ENCODE data around the gene KIF13A.

Gene KIF13A

DNA sequence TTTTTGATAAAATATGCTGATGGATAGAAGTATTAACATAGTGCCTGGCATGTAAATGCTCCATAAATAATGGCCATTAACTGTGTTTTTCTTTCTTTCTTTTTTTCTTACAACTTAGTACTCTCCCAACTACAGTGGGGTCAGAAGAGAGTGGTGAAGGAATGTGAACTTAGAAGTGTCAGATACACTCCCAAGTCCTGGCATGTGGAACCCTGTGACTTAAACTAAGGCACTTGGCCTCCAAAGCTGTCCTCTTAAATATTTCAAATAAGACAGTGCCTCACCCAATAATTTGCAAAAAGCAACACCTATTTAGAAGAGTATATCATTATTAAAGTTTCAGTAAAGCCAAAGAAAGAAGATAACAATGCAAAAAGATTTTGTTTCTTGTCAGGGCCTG lies 151.7 kb downstream of the KIF13A start:
- DNase-seq (ENCODE audit: low read depth in 1 of 2, low spot score in 1 of 2): no peak
- no peak overlapping the region for H3K27ac ChIP-seq (replicated peaks)
- no peak overlapping the region for H3K4me3 ChIP-seq (replicated peaks; ENCODE audit: insufficient read depth, low read length)
- H3K27me3 ChIP-seq (ENCODE audit: insufficient read depth, poor library complexity, severe bottlenecking): no peaks in the 10 kb centered on the region
- TF ChIP-seq, protein P1, sequence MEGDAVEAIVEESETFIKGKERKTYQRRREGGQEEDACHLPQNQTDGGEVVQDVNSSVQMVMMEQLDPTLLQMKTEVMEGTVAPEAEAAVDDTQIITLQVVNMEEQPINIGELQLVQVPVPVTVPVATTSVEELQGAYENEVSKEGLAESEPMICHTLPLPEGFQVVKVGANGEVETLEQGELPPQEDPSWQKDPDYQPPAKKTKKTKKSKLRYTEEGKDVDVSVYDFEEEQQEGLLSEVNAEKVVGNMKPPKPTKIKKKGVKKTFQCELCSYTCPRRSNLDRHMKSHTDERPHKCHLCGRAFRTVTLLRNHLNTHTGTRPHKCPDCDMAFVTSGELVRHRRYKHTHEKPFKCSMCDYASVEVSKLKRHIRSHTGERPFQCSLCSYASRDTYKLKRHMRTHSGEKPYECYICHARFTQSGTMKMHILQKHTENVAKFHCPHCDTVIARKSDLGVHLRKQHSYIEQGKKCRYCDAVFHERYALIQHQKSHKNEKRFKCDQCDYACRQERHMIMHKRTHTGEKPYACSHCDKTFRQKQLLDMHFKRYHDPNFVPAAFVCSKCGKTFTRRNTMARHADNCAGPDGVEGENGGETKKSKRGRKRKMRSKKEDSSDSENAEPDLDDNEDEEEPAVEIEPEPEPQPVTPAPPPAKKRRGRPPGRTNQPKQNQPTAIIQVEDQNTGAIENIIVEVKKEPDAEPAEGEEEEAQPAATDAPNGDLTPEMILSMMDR (IDR thresholded peaks at IDR 0.05; ENCODE audit: insufficient read depth, low read length): no peak
- no peak for TF ChIP-seq GABPA (IDR thresholded peaks at IDR 0.05; ENCODE audit: low read depth)
- TF ChIP-seq, protein P2, sequence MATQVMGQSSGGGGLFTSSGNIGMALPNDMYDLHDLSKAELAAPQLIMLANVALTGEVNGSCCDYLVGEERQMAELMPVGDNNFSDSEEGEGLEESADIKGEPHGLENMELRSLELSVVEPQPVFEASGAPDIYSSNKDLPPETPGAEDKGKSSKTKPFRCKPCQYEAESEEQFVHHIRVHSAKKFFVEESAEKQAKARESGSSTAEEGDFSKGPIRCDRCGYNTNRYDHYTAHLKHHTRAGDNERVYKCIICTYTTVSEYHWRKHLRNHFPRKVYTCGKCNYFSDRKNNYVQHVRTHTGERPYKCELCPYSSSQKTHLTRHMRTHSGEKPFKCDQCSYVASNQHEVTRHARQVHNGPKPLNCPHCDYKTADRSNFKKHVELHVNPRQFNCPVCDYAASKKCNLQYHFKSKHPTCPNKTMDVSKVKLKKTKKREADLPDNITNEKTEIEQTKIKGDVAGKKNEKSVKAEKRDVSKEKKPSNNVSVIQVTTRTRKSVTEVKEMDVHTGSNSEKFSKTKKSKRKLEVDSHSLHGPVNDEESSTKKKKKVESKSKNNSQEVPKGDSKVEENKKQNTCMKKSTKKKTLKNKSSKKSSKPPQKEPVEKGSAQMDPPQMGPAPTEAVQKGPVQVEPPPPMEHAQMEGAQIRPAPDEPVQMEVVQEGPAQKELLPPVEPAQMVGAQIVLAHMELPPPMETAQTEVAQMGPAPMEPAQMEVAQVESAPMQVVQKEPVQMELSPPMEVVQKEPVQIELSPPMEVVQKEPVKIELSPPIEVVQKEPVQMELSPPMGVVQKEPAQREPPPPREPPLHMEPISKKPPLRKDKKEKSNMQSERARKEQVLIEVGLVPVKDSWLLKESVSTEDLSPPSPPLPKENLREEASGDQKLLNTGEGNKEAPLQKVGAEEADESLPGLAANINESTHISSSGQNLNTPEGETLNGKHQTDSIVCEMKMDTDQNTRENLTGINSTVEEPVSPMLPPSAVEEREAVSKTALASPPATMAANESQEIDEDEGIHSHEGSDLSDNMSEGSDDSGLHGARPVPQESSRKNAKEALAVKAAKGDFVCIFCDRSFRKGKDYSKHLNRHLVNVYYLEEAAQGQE (IDR thresholded peaks at IDR 0.05; ENCODE audit: insufficient replicate concordance, low read depth): no peak
- no peak for TF ChIP-seq SPI1 (IDR thresholded peaks at IDR 0.05; ENCODE audit: borderline replicate concordance, low read depth)
- TF ChIP-seq POLR2AphosphoS5 (IDR thresholded peaks at IDR 0.05; ENCODE audit: low read depth): no peak

DNA sequence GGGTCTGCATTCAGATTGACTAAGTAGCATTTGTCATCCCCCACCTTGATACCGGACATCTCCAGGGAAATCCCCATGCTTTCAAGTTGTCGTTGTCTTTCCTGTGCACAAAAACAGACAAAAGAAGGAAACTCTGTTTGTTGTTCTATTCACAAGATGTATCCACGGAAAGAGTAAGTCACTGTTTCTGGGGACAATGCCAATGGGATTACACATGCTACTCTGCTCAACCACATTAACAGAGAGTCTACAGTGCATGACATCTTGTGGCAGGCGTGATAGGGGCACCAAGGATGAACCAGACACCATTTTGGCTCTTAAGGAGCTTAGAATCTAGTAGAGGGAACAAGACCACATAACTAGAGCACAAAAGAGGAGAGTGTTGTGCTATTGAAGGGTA lies 156.3 kb downstream of the KIF13A start:
- Histone ChIP-seq H3K27ac (replicated peaks) (no peak overlapping the region), H3K27me3 (ENCODE audit: insufficient read depth, poor library complexity, severe bottlenecking) (no peaks in the 10 kb centered on the region), H3K4me3 (replicated peaks; ENCODE audit: insufficient read depth, low read length) (no peak overlapping the region)
- TF ChIP-seq POLR2AphosphoS5 (IDR thresholded peaks at IDR 0.05; ENCODE audit: low read depth): no peak
- TF ChIP-seq SPI1 (IDR thresholded peaks at IDR 0.05; ENCODE audit: borderline replicate concordance, low read depth): no peak
- TF ChIP-seq, protein P2 (IDR thresholded peaks at IDR 0.05; ENCODE audit: insufficient replicate concordance, low read depth): no peak
- TF ChIP-seq, protein P1 (IDR thresholded peaks at IDR 0.05; ENCODE audit: insufficient read depth, low read length): no peak
- TF ChIP-seq GABPA (IDR thresholded peaks at IDR 0.05; ENCODE audit: low read depth): no peak
- DNase-seq (ENCODE audit: low read depth in 1 of 2, low spot score in 1 of 2): no peak

DNA sequence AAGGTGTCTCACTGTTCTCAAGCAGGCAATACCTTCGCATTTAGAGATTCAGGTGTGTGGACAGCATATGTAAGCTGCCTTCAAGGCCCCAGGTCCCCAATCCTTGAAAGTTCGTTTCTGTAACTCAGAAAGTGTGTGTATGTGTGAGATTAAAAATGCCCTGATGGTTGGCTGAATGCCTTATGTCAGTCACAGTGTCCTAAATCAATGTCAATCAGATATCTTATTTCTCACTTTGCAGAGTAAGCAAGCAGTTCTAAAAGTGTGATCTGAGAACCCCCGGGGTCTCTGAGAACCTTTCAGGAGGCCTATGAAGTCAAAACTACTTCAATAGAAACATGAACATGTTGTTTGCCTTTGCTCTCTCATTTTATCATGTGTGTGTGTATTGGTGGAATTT lies 157.5 kb downstream of the KIF13A start:
- no peak overlapping the region for H3K4me3 ChIP-seq (replicated peaks; ENCODE audit: insufficient read depth, low read length)
- DNase-seq (ENCODE audit: low read depth in 1 of 2, low spot score in 1 of 2): no peak
- no peaks in the 10 kb centered on the region for H3K27me3 ChIP-seq (ENCODE audit: insufficient read depth, poor library complexity, severe bottlenecking)
- no peak for TF ChIP-seq POLR2AphosphoS5 (IDR thresholded peaks at IDR 0.05; ENCODE audit: low read depth)
- TF ChIP-seq, protein P1 (IDR thresholded peaks at IDR 0.05; ENCODE audit: insufficient read depth, low read length): no peak
- TF ChIP-seq, protein P2 (IDR thresholded peaks at IDR 0.05; ENCODE audit: insufficient replicate concordance, low read depth): no peak
- TF ChIP-seq GABPA (IDR thresholded peaks at IDR 0.05; ENCODE audit: low read depth): no peak
- TF ChIP-seq SPI1 (IDR thresholded peaks at IDR 0.05; ENCODE audit: borderline replicate concordance, low read depth): no peak
- no peak overlapping the region for H3K27ac ChIP-seq (replicated peaks)

All from HL-60 (cell line).